Measurements from ENCODE around the gene MMP20. TPM values are rescaled to one million over a fixed set of nuclear protein-coding genes. Genes with fewer than 3 reads are reported as not detected.

Gene MMP20
- total RNA-seq, 1 experiment from 2014 or later = not detected

DNA sequence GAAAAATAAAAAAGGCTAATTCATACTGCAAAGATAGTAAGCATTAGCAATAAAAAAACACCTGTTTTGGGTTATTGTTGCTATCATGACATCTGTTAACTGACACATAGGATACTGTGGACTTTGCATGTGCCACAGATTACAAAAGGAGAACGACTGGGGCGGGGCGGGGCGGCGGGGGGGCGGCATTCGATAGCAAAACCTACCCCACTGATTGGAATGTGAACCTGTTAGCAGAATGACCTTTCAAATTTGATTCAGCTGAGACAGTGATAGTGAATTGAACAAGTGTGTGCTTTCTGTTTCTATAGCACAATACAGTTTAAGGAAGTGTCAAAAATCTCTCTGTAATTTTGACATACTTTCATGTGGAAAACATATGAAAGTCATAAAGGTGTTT, 14.9 kb downstream of the MMP20 start:
- no peaks in the 10 kb centered on the region for H3K36me3 ChIP-seq (ENCODE audit: insufficient read depth, low read length)
- H4K20me1 ChIP-seq (ENCODE audit: insufficient read depth, low read depth, low read length) = no peaks in the 10 kb centered on the region
- H3K27me3 ChIP-seq (ENCODE audit: low read length) = peaks cover 2% of the 10 kb centered on the region; the same call in 1 of the 2 replicates
- no peaks in the 10 kb centered on the region for H3K79me2 ChIP-seq (ENCODE audit: low read length)
- no peaks in the 10 kb centered on the region for H3K4me1 ChIP-seq (ENCODE audit: low read length)
- H3K9me2 ChIP-seq (replicated peaks; ENCODE audit: insufficient read depth, low read length) = no peaks in the 10 kb centered on the region
- H3K9ac ChIP-seq (ENCODE audit: low read length) = no peak overlapping the region
- H3K4me3 ChIP-seq (ENCODE audit: low read length) = no peak overlapping the region
- no peak for DNase-seq
- H3K27ac ChIP-seq (ENCODE audit: low read length) = no peak overlapping the region
- no peak overlapping the region for H2AFZ ChIP-seq (ENCODE audit: low read length)
- no peaks in the 10 kb centered on the region for H3K9me3 ChIP-seq (ENCODE audit: low read length)
- H3K4me2 ChIP-seq (ENCODE audit: low read depth, low read length, poor library complexity, severe bottlenecking) = no peak overlapping the region

DNA sequence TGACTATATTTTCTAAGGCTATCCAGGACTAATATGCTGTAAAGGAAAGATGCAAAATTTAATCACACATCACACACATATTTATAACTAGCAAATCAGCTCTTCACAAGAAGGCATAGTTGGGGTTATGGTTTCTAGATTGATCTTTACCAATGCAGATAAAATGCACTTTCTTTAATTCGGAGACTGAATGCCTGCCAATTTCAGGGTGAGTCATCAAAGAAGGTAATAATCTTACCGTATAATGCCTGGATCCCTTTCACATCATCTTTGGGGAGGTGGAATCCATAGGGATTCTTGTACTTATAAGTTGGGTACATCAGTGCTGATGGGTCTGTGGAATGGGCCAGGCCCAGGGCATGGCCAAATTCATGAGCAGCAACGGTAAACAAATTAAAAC, 16.4 kb downstream of the MMP20 start:
- H3K4me3 ChIP-seq (ENCODE audit: low read length) = no peak overlapping the region
- H3K4me2 ChIP-seq (ENCODE audit: low read depth, low read length, poor library complexity, severe bottlenecking) = no peak overlapping the region
- H4K20me1 ChIP-seq (ENCODE audit: insufficient read depth, low read depth, low read length) = no peaks in the 10 kb centered on the region
- no peak for DNase-seq
- no peak overlapping the region for H3K9ac ChIP-seq (ENCODE audit: low read length)
- no peaks in the 10 kb centered on the region for H3K79me2 ChIP-seq (ENCODE audit: low read length)
- no peak overlapping the region for H2AFZ ChIP-seq (ENCODE audit: low read length)
- H3K9me2 ChIP-seq (replicated peaks; ENCODE audit: insufficient read depth, low read length) = no peaks in the 10 kb centered on the region
- H3K9me3 ChIP-seq (ENCODE audit: low read length) = no peaks in the 10 kb centered on the region
- H3K4me1 ChIP-seq (ENCODE audit: low read length) = no peaks in the 10 kb centered on the region
- H3K27me3 ChIP-seq (ENCODE audit: low read length) = peaks cover 2% of the 10 kb centered on the region; the same call in 1 of the 2 replicates
- no peak overlapping the region for H3K27ac ChIP-seq (ENCODE audit: low read length)
- H3K36me3 ChIP-seq (ENCODE audit: insufficient read depth, low read length) = no peaks in the 10 kb centered on the region

DNA sequence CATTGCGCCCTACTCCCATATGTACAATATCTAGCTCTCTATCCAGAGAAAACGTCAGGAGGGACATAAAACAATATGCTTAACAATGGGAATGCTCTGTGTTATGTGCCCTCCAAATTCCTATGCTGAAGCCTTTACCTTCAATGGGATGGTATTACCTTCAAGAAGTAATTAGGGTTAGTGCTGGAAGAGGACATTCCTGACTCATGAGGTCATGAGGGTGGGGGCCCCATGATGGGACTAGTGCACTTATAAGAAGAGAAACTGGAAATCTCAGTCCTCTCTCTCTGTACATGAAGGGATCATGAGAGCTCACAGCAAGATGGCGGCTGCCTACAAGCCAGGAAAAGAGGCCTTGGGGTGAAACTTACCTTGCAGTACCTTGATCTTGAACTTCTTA, 20.3 kb downstream of the MMP20 start:
- Histone ChIP-seq H3K4me2 (ENCODE audit: low read depth, low read length, poor library complexity, severe bottlenecking) (no peak overlapping the region), H3K9me3 (ENCODE audit: low read length) (no peaks in the 10 kb centered on the region), H2AFZ (ENCODE audit: low read length) (no peak overlapping the region), H3K27ac (ENCODE audit: low read length) (no peak overlapping the region), H3K36me3 (ENCODE audit: insufficient read depth, low read length) (no peaks in the 10 kb centered on the region), H3K4me1 (ENCODE audit: low read length) (0 out of 2 replicates have a peak, but pooled peaks cover 4% of the 10 kb centered on the region), H3K79me2 (ENCODE audit: low read length) (no peaks in the 10 kb centered on the region), H4K20me1 (ENCODE audit: insufficient read depth, low read depth, low read length) (no peaks in the 10 kb centered on the region), H3K27me3 (ENCODE audit: low read length) (no peaks in the 10 kb centered on the region), H3K9ac (ENCODE audit: low read length) (no peak overlapping the region), H3K4me3 (ENCODE audit: low read length) (no peak overlapping the region), H3K9me2 (replicated peaks; ENCODE audit: insufficient read depth, low read length) (no peaks in the 10 kb centered on the region)
- DNase-seq = no peak

DNA sequence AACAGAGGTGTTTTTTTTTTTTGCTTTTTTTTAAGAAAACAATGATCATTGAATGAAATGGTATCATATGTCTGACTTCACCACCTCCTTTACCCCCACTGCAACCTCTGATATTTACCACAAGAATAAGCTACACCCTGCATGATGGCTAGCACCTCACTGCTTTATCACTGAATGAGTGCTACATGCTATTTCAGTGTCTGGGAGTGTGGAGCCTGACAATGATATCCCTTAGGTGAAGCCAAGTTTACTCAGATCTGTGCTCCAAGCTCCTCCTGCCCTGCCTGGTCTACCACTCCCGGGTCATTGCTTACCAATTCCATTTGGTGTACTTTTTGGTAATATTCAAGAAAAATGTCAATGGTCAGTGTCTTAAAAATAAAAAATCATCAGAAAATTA, 21.1 kb downstream of the MMP20 start:
- Histone ChIP-seq H3K79me2 (ENCODE audit: low read length) (no peaks in the 10 kb centered on the region), H4K20me1 (ENCODE audit: insufficient read depth, low read depth, low read length) (no peaks in the 10 kb centered on the region), H3K4me1 (ENCODE audit: low read length) (0 out of 2 replicates have a peak, but pooled peaks cover 4% of the 10 kb centered on the region), H3K4me3 (ENCODE audit: low read length) (no peak overlapping the region), H3K4me2 (ENCODE audit: low read depth, low read length, poor library complexity, severe bottlenecking) (no peak overlapping the region), H3K27ac (ENCODE audit: low read length) (no peak overlapping the region), H3K36me3 (ENCODE audit: insufficient read depth, low read length) (no peaks in the 10 kb centered on the region), H3K9me3 (ENCODE audit: low read length) (no peaks in the 10 kb centered on the region), H3K9ac (ENCODE audit: low read length) (no peak overlapping the region), H3K27me3 (ENCODE audit: low read length) (no peaks in the 10 kb centered on the region), H3K9me2 (replicated peaks; ENCODE audit: insufficient read depth, low read length) (no peaks in the 10 kb centered on the region), H2AFZ (ENCODE audit: low read length) (no peak overlapping the region)
- no peak for DNase-seq

DNA sequence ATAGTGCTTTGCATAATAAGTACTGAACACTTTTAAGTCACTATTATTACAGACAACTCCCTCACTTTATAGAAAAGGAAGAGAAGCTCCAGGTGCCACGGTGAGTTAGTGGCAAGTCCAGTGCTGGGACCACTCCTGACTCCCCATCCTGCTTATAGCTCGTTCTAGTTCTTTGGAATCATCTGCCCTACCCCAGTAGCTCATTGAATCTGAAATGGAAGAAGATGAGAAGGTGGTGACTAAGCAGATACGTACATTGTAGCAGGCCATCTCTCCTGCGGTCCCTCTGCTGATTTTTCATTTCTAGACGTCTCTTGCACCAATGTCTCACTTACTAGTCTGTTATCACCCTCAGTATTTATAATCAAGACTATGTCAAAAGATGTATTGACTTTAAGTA, 21.6 kb downstream of the MMP20 start:
- Histone ChIP-seq H3K27me3 (ENCODE audit: low read length) (no peaks in the 10 kb centered on the region), H3K4me3 (ENCODE audit: low read length) (no peak overlapping the region), H3K9me3 (ENCODE audit: low read length) (no peaks in the 10 kb centered on the region), H4K20me1 (ENCODE audit: insufficient read depth, low read depth, low read length) (no peaks in the 10 kb centered on the region), H3K4me2 (ENCODE audit: low read depth, low read length, poor library complexity, severe bottlenecking) (no peak overlapping the region), H3K27ac (ENCODE audit: low read length) (no peak overlapping the region), H3K36me3 (ENCODE audit: insufficient read depth, low read length) (no peaks in the 10 kb centered on the region), H3K79me2 (ENCODE audit: low read length) (no peaks in the 10 kb centered on the region), H3K9me2 (replicated peaks; ENCODE audit: insufficient read depth, low read length) (no peaks in the 10 kb centered on the region), H2AFZ (ENCODE audit: low read length) (no peak overlapping the region), H3K4me1 (ENCODE audit: low read length) (0 out of 2 replicates have a peak, but pooled peaks cover 4% of the 10 kb centered on the region), H3K9ac (ENCODE audit: low read length) (no peak overlapping the region)
- DNase-seq = no peak

DNA sequence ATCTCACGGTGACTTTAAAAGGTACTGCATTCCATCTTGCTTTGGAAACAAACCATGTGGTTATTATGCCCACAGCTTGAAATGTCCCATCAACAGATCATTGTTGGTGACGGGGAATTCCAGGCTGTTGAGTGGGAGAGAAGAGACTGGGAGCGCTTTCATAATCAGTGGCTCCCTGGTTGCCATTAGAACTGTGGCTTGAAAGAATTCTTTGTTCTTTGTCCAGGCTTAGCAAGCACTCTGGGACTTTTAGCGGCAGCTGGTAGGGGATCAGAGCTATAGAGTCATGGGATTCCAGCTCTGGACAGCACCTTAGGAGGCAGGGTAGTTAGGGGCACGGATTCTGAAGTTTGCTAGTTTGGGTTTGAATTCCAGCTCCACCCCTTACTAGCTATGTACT, 22.0 kb downstream of the MMP20 start:
- DNase-seq = no peak
- H3K4me2 ChIP-seq (ENCODE audit: low read depth, low read length, poor library complexity, severe bottlenecking) = no peak overlapping the region
- no peaks in the 10 kb centered on the region for H3K27me3 ChIP-seq (ENCODE audit: low read length)
- no peaks in the 10 kb centered on the region for H3K9me2 ChIP-seq (replicated peaks; ENCODE audit: insufficient read depth, low read length)
- H3K4me3 ChIP-seq (ENCODE audit: low read length) = no peak overlapping the region
- no peak overlapping the region for H3K9ac ChIP-seq (ENCODE audit: low read length)
- no peaks in the 10 kb centered on the region for H3K79me2 ChIP-seq (ENCODE audit: low read length)
- no peaks in the 10 kb centered on the region for H3K36me3 ChIP-seq (ENCODE audit: insufficient read depth, low read length)
- H3K27ac ChIP-seq (ENCODE audit: low read length) = no peak overlapping the region
- no peaks in the 10 kb centered on the region for H4K20me1 ChIP-seq (ENCODE audit: insufficient read depth, low read depth, low read length)
- no peak overlapping the region for H2AFZ ChIP-seq (ENCODE audit: low read length)
- H3K9me3 ChIP-seq (ENCODE audit: low read length) = no peaks in the 10 kb centered on the region
- 0 out of 2 replicates have a peak, but pooled peaks cover 4% of the 10 kb centered on the region for H3K4me1 ChIP-seq (ENCODE audit: low read length)

DNA sequence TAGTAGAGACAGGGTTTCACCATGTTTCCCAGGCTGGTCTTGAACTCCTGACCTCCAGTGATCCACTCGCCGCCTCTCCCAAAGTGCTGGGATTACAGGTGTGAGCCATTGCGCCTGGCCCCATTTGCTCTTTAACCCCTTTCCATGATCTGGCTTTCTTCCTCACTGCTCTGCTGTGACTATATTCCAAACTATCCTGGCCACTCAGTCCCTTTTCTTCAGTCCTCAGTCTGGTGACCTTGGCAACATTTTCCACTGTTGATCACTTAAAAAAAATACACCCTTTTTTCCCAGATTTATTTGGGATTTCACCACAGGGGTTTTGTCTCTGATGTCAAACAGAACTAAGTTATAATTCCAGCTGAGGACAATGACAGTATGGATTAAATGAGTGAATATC, 24.5 kb downstream of the MMP20 start:
- no peak overlapping the region for H3K4me2 ChIP-seq (ENCODE audit: low read depth, low read length, poor library complexity, severe bottlenecking)
- no peaks in the 10 kb centered on the region for H3K9me3 ChIP-seq (ENCODE audit: low read length)
- H3K27me3 ChIP-seq (ENCODE audit: low read length) = no peaks in the 10 kb centered on the region
- H2AFZ ChIP-seq (ENCODE audit: low read length) = no peak overlapping the region
- H3K36me3 ChIP-seq (ENCODE audit: insufficient read depth, low read length) = no peaks in the 10 kb centered on the region
- H3K4me1 ChIP-seq (ENCODE audit: low read length) = 0 out of 2 replicates have a peak, but pooled peaks cover 4% of the 10 kb centered on the region
- DNase-seq = no peak
- no peaks in the 10 kb centered on the region for H4K20me1 ChIP-seq (ENCODE audit: insufficient read depth, low read depth, low read length)
- H3K79me2 ChIP-seq (ENCODE audit: low read length) = no peaks in the 10 kb centered on the region
- no peak overlapping the region for H3K9ac ChIP-seq (ENCODE audit: low read length)
- no peak overlapping the region for H3K27ac ChIP-seq (ENCODE audit: low read length)
- no peak overlapping the region for H3K4me3 ChIP-seq (ENCODE audit: low read length)
- no peaks in the 10 kb centered on the region for H3K9me2 ChIP-seq (replicated peaks; ENCODE audit: insufficient read depth, low read length)

DNA sequence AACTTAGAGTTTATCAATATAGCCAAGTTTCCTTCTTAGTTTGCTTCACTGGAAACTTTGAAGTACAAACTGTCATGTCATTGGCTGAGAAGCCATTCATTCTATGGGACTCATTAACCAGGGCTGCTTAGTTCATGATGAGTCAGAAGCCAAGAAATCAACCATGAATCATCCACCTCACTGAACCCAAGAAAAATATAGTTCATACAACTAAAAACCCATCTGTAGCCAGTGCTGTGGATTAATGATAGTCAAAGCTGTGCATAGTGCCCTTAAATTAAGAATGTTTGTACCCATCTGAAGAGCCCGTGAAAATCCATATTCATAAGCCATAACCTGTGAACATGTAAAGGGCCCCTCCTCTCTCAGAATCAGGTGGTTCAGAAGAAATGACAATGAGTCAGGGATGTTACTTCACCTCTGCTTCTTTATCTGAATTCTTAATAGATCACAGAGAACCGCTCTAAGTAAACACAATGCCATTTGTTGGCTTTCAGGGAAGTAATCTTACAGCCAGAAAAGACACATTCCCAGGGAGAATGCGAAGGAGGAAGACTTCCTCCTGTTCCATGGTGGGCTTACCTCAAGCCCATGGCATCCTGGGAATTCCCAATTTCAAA, 25.4 kb downstream of the MMP20 start:
- Histone ChIP-seq H3K79me2 (ENCODE audit: low read length) (no peaks in the 10 kb centered on the region), H3K4me2 (ENCODE audit: low read depth, low read length, poor library complexity, severe bottlenecking) (no peak overlapping the region), H3K4me1 (ENCODE audit: low read length) (0 out of 2 replicates have a peak, but pooled peaks cover 4% of the 10 kb centered on the region), H3K9me3 (ENCODE audit: low read length) (no peaks in the 10 kb centered on the region), H2AFZ (ENCODE audit: low read length) (no peak overlapping the region), H3K9ac (ENCODE audit: low read length) (no peak overlapping the region), H3K9me2 (replicated peaks; ENCODE audit: insufficient read depth, low read length) (no peaks in the 10 kb centered on the region), H4K20me1 (ENCODE audit: insufficient read depth, low read depth, low read length) (no peaks in the 10 kb centered on the region), H3K36me3 (ENCODE audit: insufficient read depth, low read length) (no peaks in the 10 kb centered on the region), H3K27me3 (ENCODE audit: low read length) (no peaks in the 10 kb centered on the region), H3K27ac (ENCODE audit: low read length) (no peak overlapping the region), H3K4me3 (ENCODE audit: low read length) (no peak overlapping the region)
- DNase-seq = no peak

Measured in Karpas-422 (cell line).